ENCODE data around the gene FILIP1L. TPM values are rescaled to one million over a fixed set of nuclear protein-coding genes. Genes with fewer than 3 reads are reported as not detected.

FILIP1L gene
- total and polyA plus RNA-seq, 2 of the 4 experiments (the other 2 are of a cell fraction) = 11.5 to 19.9 TPM

DNA sequence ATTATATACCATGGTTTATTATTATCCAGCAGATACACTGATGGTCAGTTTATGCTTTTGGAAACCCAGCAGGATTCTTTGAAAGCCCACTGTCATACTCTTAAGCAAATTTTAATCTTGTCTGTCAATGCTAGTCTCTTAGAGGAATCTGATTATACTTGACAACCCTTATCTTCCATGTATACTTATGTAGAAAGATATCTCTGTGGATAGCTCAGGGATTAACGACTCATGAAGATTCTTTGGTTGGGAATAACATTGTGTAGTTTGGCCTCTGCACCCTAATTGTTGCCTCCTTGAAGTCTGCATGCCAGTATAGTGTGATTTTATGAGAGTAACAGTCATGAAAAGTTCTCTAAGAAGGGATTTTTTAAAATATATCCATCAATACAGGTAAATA is 33.0 kb downstream of the FILIP1L start:
- intact Hi-C loops (cut with micrococcal nuclease) = loop anchor here (5.0 kb wide), 1 partner anchor 316 kb away; no protein-coding TSS in a partner anchor
- no peaks in the 10 kb centered on the region for H3K79me1 ChIP-seq (ENCODE audit: low read depth in 1 of 2, low read length in 2 of 2)
- in situ Hi-C loops (cut with MboI; ENCODE audit: low sequenced_read_pairs) = no loop called here
- ChIA-PET CTCF (no interaction called here), POLR2A (ENCODE audit: unreplicated experiment) (no interaction called here)
- no peak overlapping the region for H4K5ac ChIP-seq (ENCODE audit: low read depth, low read length)
- no TSS peak for BruUV-seq (replicated peaks)
- no peak overlapping the region for H2BK5ac ChIP-seq (ENCODE audit: low read depth, low read length, poor library complexity, severe bottlenecking)
- WGBS, 2 experiments (ENCODE audit: extremely low coverage in 2 of 2, insufficient read length in 1 of 2) = no CpG with 5 or more reads among the region's 1 CpG
- no peak overlapping the region for H3K23ac ChIP-seq (ENCODE audit: low read depth, low read length)
- no peak overlapping the region; the same call in 1 of the 2 replicates for H3K4ac ChIP-seq (ENCODE audit: low read depth, low read length)
- no peak overlapping the region for H3K9ac ChIP-seq (ENCODE audit: low read depth, low read length)
- DNase-seq (no peak), ATAC-seq (ENCODE audit: low read depth) (no peak)
- no peak overlapping the region for H2AK9ac ChIP-seq (replicated peaks; ENCODE audit: low read depth, low read length, poor library complexity)
- no peak overlapping the region for H3K4me2 ChIP-seq (ENCODE audit: low read depth, low read length)
- no peak overlapping the region for H2BK120ac ChIP-seq (ENCODE audit: low read depth, low read length)
- no peaks in the 10 kb centered on the region for H3K9me3 ChIP-seq (ENCODE audit: control insufficient read depth, insufficient read depth, low read length)
- H4K20me1 ChIP-seq (ENCODE audit: insufficient read depth, low read length) = no peaks in the 10 kb centered on the region
- no peak overlapping the region for H3K4me3 ChIP-seq (ENCODE audit: insufficient read depth, low read depth, low read length)
- no peak overlapping the region for H4K8ac ChIP-seq (ENCODE audit: low read depth in 2 of 2, low read length in 2 of 2)
- no peak overlapping the region for H3K27ac ChIP-seq (ENCODE audit: insufficient read depth, low read length)
- no peak overlapping the region for H4K91ac ChIP-seq (ENCODE audit: insufficient read depth, low read depth, low read length)
- H3K56ac ChIP-seq (ENCODE audit: extremely low read depth, insufficient read depth, low read length) = no peak overlapping the region
- H2BK20ac ChIP-seq (ENCODE audit: low read depth, low read length) = no peak overlapping the region
- H3K4me1 ChIP-seq (ENCODE audit: control insufficient read depth, insufficient read depth, low read length) = peaks cover 16% of the 10 kb centered on the region
- H2BK15ac ChIP-seq (ENCODE audit: low read depth, low read length) = no peak overlapping the region
- H3K18ac ChIP-seq (ENCODE audit: low read depth, low read length) = peak overlapping the region; percentile 33; the same call in 1 of the 2 replicates
- peaks cover 4% of the 10 kb centered on the region; the same call in 1 of the 2 replicates for H3K9me1 ChIP-seq (ENCODE audit: insufficient read depth, low read length)
- no peak overlapping the region for H2AK5ac ChIP-seq (ENCODE audit: low read depth, low read length)
- H3K27me3 ChIP-seq (ENCODE audit: control insufficient read depth, insufficient read depth, low read length) = no peaks in the 10 kb centered on the region
- no peak overlapping the region for H3K14ac ChIP-seq (replicated peaks; ENCODE audit: low read depth, low read length)
- no peaks in the 10 kb centered on the region for H3K36me3 ChIP-seq (ENCODE audit: control insufficient read depth, insufficient read depth, low read length)
- TF ChIP-seq, protein P1, sequence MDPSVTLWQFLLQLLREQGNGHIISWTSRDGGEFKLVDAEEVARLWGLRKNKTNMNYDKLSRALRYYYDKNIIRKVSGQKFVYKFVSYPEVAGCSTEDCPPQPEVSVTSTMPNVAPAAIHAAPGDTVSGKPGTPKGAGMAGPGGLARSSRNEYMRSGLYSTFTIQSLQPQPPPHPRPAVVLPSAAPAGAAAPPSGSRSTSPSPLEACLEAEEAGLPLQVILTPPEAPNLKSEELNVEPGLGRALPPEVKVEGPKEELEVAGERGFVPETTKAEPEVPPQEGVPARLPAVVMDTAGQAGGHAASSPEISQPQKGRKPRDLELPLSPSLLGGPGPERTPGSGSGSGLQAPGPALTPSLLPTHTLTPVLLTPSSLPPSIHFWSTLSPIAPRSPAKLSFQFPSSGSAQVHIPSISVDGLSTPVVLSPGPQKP (IDR thresholded peaks at IDR 0.05; ENCODE audit: borderline replicate concordance, low read depth, low read length) = no peak
- no peak overlapping the region for H2AFZ ChIP-seq (replicated peaks; ENCODE audit: low read length, poor library complexity)
- dilution Hi-C loops (cut with HindIII; ENCODE audit: low sequenced_read_pairs, unreplicated experiment) = no loop called here

Measured in IMR-90 (cell line).